ENCODE results near the gene TRPM1.

The TRPM1 gene

GRCh38 chr15:31049682-31050615, 51.6 kb downstream of the TRPM1 start:
- TF ChIP-seq TAF1 (IDR thresholded peaks at IDR 0.05; ENCODE audit: borderline replicate concordance, insufficient read depth, low read length) (no peak), REST (IDR thresholded peaks at IDR 0.05; ENCODE audit: insufficient read depth in 1 of 2, low read depth in 2 of 2, low read length in 2 of 2) (no peak), POLR2AphosphoS5 (IDR thresholded peaks at IDR 0.05; ENCODE audit: low read depth, low read length) (no peak), SIN3A (IDR thresholded peaks at IDR 0.05; ENCODE audit: borderline replicate concordance, insufficient read depth, low read length) (no peak), FOXP2 (optimal IDR thresholded peaks at IDR 0.05; ENCODE audit: borderline replicate concordance, extremely low read depth, extremely low read length, insufficient read depth) (no peak)

GRCh38 chr15:31049111-31049510, 52.4 kb downstream of the TRPM1 start:
- TF ChIP-seq REST (IDR thresholded peaks at IDR 0.05; ENCODE audit: insufficient read depth in 1 of 2, low read depth in 2 of 2, low read length in 2 of 2) (no peak), SIN3A (IDR thresholded peaks at IDR 0.05; ENCODE audit: borderline replicate concordance, insufficient read depth, low read length) (no peak), FOXP2 (optimal IDR thresholded peaks at IDR 0.05; ENCODE audit: borderline replicate concordance, extremely low read depth, extremely low read length, insufficient read depth) (no peak), POLR2AphosphoS5 (IDR thresholded peaks at IDR 0.05; ENCODE audit: low read depth, low read length) (no peak), TAF1 (IDR thresholded peaks at IDR 0.05; ENCODE audit: borderline replicate concordance, insufficient read depth, low read length) (no peak)

- TF ChIP-seq REST (IDR thresholded peaks at IDR 0.05; ENCODE audit: insufficient read depth in 1 of 2, low read depth in 2 of 2, low read length in 2 of 2) (no peak), POLR2AphosphoS5 (IDR thresholded peaks at IDR 0.05; ENCODE audit: low read depth, low read length) (no peak), SIN3A (IDR thresholded peaks at IDR 0.05; ENCODE audit: borderline replicate concordance, insufficient read depth, low read length) (no peak), TAF1 (IDR thresholded peaks at IDR 0.05; ENCODE audit: borderline replicate concordance, insufficient read depth, low read length) (no peak), FOXP2 (optimal IDR thresholded peaks at IDR 0.05; ENCODE audit: borderline replicate concordance, extremely low read depth, extremely low read length, insufficient read depth) (no peak)
Measured at GRCh38 chr15:31047437-31047836, 54.1 kb downstream of the TRPM1 start.

GRCh38 chr15:31046759-31047359, 54.7 kb downstream of the TRPM1 start:
- TF ChIP-seq POLR2AphosphoS5 (IDR thresholded peaks at IDR 0.05; ENCODE audit: low read depth, low read length): no peak
- TF ChIP-seq TAF1 (IDR thresholded peaks at IDR 0.05; ENCODE audit: borderline replicate concordance, insufficient read depth, low read length): no peak
- TF ChIP-seq SIN3A (IDR thresholded peaks at IDR 0.05; ENCODE audit: borderline replicate concordance, insufficient read depth, low read length): no peak
- no peak for TF ChIP-seq FOXP2 (optimal IDR thresholded peaks at IDR 0.05; ENCODE audit: borderline replicate concordance, extremely low read depth, extremely low read length, insufficient read depth)
- no peak for TF ChIP-seq REST (IDR thresholded peaks at IDR 0.05; ENCODE audit: insufficient read depth in 1 of 2, low read depth in 2 of 2, low read length in 2 of 2)
